ENCODE data around the gene PACC1.

DNA sequence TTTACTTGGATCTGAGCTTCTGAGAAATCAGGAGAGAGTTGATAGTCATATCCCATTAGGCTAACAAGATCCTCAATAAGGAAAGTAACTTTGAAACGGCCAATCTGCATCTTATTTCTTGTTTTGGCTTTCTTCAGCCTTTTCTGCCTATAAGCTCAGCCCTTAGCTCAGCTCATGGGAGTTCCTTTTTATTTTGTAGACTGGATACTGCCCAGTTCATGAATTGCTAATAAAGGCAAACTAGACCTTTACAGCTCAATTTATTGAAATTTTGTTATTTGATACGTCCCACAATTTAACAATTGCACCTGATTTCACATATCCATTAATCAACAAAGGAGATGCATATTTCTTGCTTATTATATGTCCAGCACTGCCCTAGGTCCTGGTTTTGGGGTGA, 40.7 kb upstream of the PACC1 start:
- no peak for TF ChIP-seq CTCF (IDR thresholded peaks at IDR 0.05)
- TF ChIP-seq POLR2AphosphoS5 (IDR thresholded peaks at IDR 0.05) = no peak
- TF ChIP-seq EP300 (IDR thresholded peaks at IDR 0.05) = no peak
- no peak for TF ChIP-seq POLR2A (IDR thresholded peaks at IDR 0.05)

All from upper lobe of left lung (tissue), 4 donors.